Fibroblast of skin of abdomen (primary cell): ENCODE results near the gene GMDS.
"Not testable (repeated sequence)": the region's sequence is repeated elsewhere in the genome, so short reads cannot be mapped to it uniquely, and the experiment has no call there.

ENCODE experiments used
- DNase-seq: peaks from one replicate; pipeline ENCODE4 v3.0.0-alpha.2; 2013

The GMDS gene

DNA sequence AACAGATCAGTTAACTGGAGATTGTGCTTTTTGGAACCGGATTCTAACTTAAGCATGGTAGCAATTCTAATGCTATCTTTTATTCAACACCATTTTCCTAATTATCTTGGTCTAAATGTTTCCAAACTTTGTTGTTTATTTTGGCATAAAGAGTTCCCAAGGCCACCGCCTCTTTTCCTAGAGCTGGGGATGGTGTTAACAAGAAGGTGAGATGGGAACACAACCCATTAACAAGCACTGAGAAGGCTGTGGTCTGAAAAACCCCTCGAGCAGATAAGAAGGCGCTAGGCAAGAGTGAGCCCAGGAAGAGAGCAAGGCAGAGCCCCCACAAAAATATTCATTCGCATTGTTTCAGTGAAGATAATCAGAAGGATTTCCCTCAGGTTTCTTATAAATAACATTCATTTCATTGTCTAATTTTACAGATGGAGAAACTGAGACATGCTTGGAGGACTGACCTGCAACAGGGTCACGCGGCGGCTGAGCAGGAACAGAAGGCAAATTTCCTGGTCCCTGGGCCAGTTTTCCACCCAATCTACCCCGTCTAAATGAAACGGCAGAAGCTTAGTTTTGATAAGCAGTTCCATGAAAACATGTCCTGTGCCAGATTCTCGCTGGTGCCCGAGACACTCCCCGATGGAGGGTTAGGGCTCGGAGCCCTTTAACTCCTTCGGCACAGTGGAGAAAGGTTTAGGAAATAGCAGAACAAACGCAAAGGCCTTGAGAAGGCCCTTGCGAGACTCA, 480.1 kb downstream of the GMDS start:
- DNase-seq, result no peak

DNA sequence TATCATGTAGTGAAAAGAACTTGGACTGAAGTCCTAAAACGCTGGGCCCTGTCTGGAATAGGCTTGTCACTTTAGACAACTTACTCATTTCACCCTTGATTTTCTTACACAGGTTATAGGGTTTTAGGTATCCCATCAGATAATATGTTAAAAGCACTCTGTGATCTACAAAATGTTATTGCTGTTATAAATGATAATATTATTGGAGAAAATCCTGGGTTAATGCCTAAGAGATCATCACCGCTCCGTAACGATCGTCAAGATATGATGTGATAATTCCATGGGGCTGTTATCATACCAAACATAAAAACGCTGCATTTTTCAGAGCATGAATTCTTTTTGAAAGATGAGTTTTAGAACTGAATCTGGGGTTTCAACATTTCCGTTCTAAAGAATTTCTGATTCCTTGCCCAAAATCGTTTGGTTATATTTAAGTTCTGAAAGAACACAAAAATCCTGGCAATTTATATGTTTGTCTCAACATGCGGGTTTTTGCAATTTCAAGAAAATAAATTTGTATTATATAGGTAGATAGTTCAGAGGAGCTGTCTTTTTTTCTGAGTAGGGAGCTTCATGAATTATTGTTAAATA, 480.9 kb downstream of the GMDS start:
- DNase-seq, result no peak

DNA sequence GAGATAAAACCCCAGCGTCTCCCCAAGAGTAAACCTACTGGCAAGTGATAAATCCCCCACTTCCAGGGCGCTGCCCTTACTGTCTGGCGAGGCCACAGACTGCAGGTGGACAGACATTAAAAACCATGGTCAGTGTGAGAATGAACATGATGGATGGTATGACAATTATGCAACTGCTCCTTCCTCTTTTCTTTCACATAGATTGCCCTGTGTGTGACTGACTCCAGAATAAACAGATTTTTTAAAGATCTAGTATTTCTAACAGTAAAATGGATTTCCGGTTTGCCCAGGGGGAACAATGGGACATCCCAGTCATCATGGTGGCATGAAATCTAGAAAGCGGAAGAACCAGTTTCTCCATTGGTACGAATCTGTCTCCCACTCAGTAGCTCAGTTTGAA, 482.0 kb downstream of the GMDS start:
- DNase-seq, result no peak

DNA sequence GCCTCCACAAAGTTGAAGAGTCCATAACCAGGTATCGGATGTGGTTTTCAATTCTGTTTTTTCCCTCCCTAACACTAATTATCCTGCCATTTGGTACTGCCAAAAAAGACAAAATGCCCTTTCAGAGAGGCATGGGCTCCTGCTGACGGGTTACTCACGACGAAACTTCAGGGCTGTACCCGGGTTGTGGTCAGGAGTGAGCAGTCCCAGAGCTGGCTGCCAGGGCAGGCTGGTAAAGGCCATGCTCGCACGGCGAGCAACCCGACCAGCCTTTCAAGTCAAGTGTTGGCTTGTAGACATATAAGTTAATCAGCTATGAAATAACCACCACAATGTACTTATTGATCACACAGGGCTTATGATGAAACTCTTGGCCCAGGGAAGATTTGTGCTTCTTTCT, 483.2 kb downstream of the GMDS start:
- no peak for DNase-seq

DNA sequence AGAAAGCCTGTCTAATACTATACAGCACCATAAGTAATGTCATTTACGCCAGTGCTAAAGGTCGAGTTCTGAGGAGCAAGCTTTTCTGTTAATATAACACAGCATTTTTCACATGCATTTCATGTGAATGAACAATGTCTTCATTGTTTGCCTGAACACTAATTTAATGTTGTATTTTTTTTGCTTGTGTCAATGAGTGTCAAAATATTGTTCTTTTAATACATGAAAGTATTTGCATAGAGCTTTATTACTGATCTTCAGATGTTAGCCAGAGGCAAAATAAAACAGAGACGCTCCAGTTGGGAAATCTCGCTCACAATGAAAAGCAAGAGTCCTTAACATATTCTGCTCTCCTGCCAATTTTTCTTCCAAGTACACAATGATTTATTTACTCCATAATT, 483.9 kb downstream of the GMDS start:
- no peak for DNase-seq

- DNase-seq, result no peak
These were observed 484.5 kb downstream of the GMDS start for GRCh38 chr6:1760876-1761275.

DNA sequence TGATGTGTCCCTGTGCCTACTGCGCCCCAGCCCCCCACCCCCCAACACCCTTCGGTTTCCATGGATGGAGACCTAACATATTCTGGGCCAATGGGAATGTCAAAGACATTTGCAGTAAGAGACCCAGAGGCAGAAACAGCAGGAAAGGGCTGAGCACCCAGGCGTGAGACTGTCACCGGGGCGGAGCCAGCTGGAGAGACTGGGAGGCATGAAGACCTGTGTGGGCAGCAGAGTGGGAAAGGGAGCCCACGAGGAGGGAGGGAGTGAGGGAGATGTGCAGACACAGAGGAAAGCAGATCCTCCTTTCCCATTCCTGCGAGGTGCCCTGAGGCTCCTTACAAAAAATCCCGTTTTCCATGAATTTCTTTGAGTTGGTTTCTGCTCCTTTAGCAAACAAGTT, 485.5 kb downstream of the GMDS start:
- no peak for DNase-seq

DNA sequence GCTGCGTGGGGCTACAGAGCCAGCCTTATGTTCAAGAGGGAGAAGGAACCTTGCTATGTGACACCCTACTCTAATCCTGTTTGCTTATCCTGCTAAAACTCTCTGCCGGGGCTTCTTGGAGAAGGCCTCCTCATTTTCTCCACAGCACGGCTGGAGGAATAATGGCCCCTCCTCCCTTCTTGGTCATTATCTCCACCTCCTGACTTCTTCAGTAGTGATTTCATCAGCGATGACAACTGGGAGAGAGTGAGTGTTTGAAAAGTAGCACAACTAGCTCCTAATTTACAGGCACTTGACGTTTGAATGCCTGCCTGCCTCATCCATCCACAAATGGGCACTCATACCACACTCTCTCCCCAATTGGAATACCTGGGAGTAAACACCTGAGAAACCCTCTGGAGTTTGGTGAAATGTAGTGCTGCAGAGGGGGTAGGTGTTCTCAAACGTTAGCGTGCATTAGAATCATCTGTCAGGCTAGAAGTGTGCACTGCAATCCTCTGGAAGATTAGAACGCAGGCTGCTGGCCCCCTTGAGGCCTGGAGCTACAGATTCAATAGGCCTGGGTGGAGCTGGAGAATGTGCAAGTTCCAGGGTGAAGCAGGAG, 487.2 kb downstream of the GMDS start:
- peak; percentile 47 for DNase-seq

- no peak for DNase-seq
These were observed 488.3 kb downstream of the GMDS start for GRCh38 chr6:1757131-1757530.

GRCh38 chr6:1756472-1757129, 488.8 kb downstream of the GMDS start:
- DNase-seq, result no peak

DNA sequence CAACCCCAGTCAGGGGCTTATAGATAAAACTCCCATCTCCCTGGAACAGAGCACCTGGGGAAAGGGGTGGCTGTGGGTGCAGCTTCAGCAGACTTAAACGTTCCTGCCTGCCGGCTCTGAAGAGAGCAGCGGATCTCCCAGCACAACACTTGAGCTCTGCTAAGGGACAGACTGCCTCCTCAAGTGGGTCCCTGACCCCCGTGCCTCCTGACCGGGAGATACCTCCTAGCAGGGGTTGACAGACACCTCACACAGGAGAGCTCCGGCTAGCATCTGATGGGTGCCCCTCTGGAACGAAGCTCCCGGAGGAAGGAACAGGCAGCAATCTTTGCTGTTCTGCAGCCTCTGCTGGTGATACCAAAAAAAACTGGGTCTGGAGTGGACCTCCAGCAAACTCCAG, 494.3 kb downstream of the GMDS start:
- DNase-seq, result not testable (repeated sequence)

GRCh38 chr6:1749041-1749440, 496.4 kb downstream of the GMDS start:
- no peak for DNase-seq

DNA sequence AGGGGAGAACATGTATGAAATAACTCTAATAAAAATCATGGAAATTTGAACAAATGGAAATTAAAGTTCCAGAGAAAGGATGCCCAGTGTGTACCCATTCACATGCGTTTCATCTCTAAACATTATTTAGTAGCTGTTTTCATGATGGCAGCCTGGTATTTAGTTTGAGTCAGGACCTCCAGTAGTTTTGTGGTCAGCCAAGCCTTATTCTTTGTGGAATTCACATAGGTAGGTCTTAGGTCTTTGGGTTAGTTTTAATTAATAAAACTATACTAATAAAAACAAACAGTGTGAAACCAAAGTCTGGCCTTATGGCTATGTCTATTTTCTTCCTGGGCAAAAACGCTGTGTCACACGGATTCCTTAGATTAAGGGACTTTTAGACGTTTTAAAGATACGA, 497.9 kb downstream of the GMDS start:
- DNase-seq, result no peak

GRCh38 chr6:1747003-1747402, 498.4 kb downstream of the GMDS start:
- no peak for DNase-seq

DNA sequence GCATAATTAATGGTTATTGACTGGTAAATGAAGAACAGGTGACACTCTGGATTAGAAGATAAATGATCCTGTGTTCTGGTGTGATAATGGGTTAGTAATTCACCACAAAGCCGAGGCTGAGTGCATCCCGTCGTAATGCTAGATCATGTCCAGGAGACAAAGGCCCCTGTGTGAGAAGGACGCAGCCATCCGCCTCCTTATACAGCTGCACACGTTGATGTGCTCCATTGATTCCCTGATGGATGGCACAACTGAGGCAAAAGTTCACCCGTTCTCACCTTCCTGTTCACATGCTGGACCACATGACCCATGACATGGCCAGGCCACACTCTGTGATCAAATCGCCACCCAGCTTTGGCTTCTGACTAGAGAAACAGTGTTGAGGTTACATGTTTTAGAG, 499.6 kb downstream of the GMDS start:
- DNase-seq, result no peak

DNA sequence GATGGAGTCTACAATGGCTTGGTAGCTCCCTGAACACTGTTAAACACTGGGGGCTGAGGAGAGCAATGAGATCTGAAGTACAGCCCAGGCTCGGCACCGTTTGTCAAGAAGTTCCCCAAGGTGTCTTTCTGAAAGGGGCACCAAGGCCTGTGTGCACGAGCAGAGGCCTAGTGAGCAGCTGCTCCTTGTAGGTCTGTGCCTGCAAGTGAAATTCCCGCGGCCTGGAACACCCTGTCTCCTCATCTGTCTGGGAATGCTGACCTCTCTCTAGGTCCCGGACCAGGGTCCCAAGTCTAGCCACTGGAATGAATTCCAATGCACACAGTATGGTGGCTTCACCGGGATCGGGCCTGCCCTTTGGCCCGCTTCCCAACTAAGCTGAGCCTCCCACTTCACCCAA, 500.9 kb downstream of the GMDS start:
- no peak for DNase-seq

DNA sequence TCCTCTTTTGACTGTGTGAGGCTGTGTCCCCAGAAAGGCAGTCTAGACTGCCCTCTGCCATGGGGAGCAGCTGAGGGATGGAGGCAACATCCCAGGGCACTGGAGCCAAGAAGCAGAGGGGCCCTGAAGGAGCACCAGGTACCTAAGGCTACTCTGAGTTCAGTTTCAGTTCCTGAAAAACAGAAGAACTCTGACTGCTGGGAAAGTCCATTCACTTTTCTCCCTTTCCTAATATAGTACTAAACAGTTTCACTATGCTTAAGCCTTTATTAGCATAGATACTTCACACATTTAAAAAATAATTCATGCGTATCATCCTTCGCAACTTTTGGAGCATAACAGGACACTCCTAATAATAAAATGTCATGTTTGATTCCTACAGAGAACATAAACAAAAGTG, 505.7 kb downstream of the GMDS start:
- no peak for DNase-seq

- no peak for DNase-seq
These were observed 506.2 kb downstream of the GMDS start for GRCh38 chr6:1739220-1739619.

DNA sequence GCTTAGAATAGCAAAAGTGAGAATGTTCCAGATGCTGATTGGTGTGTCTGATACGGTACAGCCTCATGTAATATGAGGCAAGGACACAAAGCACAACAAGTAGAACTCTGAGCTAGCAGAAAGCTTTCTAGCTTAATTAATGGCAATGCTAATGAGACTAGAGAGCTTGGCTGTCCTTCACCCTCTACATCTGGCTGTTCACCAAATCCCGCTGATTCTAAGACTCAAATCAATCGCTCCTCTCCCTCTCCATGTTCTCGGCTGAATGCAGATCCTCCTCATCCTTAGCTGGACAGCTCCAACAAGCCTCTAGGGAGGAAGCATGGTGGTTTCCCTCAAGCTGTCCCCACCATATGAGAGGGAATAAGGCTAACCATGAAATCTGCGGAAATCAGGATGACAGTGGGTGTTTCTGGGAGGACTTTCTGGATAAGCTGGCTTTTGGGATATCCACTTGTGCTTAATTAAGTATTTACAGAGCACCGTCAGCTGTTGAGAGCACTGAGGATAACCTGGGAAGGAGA, 506.8 kb downstream of the GMDS start:
- peak; percentile 13 for DNase-seq

DNA sequence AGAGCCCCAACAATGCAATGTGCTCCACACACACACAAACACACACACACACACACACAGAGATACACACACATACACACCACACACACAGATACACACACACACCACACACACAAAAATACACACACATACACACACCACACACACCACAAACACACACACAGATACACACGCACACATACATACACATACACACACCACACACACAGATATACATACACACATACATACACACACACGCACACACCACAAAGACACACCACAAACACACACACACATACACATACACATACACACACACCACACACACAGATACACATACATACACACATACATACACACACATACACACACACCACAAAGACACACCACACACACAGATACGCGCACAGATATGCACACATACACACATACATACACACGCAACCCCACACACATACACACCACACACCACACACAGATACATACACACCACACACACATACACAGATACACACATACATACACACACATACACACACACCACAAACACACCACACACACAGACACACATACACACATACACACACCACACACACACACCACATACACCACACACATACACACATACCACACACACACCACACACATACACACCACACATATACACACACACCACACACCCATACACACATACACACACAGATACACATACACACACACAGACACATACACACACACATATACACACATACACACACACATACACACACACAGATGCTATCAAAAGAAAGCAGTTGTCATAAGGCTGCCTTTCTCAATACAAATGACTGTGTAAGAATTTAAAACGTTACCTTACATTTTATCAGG, 507.7 kb downstream of the GMDS start:
- no peak for DNase-seq

DNA sequence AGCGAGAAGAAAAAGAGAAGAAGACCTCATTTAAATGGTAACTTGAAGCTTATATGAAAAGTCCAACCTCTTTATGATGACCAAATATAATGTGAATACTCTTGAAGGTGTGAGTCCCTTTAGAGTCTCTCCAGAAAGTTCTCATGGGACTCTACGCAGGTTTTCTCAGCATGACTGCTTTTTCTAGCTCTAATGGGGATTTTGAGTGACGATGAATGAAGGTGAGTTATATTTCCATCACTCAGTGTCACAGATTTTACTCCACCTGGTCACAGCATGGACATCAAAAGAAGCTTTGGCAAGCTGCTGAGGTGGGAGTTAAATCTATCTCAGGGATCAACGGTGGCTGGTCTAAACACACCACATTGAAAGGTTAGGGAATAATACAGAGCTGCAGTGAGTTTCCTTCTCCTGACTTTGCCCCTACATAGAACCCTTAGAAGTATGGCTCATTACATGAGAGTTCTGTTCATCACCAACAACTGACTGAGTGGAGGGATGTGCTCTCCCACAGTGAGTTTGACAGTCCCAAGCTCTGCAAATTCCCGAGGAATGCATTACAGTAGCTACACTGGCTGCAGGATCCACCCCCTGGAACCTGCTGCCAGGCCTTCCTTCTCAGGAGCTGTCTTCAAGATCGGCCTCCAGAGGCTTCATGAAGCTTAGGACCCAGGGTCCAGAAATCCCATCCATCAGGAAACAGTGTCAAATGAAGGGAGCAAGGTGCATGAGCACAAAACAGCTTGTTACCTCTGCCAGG, 508.9 kb downstream of the GMDS start:
- DNase-seq, result no peak
